Measurements from ENCODE around the gene AFP. TPM values are rescaled to one million over a fixed set of nuclear protein-coding genes. Genes with fewer than 3 reads are reported as not detected.

Gene AFP
- total and polyA plus RNA-seq, 2 of the 4 experiments (the other 2 are of a cell fraction) = 0.87 to 1.3 TPM

- no peak overlapping the region for H3K56ac ChIP-seq (ENCODE audit: extremely low read depth, insufficient read depth, low read length)
- no peaks in the 10 kb centered on the region for H3K4me1 ChIP-seq (ENCODE audit: control insufficient read depth, insufficient read depth, low read length)
- H4K20me1 ChIP-seq (ENCODE audit: insufficient read depth, low read length) = no peaks in the 10 kb centered on the region
- dilution Hi-C loops (cut with HindIII; ENCODE audit: low sequenced_read_pairs, unreplicated experiment) = no loop called here
- H3K27me3 ChIP-seq (ENCODE audit: control insufficient read depth, insufficient read depth, low read length) = peaks cover 2% of the 10 kb centered on the region; the same call in 1 of the 2 replicates
- no peak overlapping the region for H2AFZ ChIP-seq (replicated peaks; ENCODE audit: low read length, poor library complexity)
- no peak overlapping the region for H2BK20ac ChIP-seq (ENCODE audit: low read depth, low read length)
- H3K9me1 ChIP-seq (ENCODE audit: insufficient read depth, low read length) = no peaks in the 10 kb centered on the region
- ATAC-seq (ENCODE audit: low read depth) (no peak), DNase-seq (no peak)
- ChIA-PET CTCF (interaction anchor here (1.0 kb wide), 1 partner anchor 101 kb away, joined by 3 read pairs; no protein-coding TSS in a partner anchor), POLR2A (ENCODE audit: unreplicated experiment) (no interaction called here)
- no peaks in the 10 kb centered on the region for H3K9me3 ChIP-seq (ENCODE audit: control insufficient read depth, insufficient read depth, low read length)
- no peak overlapping the region for H2AK5ac ChIP-seq (ENCODE audit: low read depth, low read length)
- H3K79me1 ChIP-seq (ENCODE audit: low read depth in 1 of 2, low read length in 2 of 2) = no peaks in the 10 kb centered on the region
- no TSS peak for BruUV-seq (replicated peaks)
- H3K4ac ChIP-seq (ENCODE audit: low read depth, low read length) = no peak overlapping the region
- H3K4me2 ChIP-seq (ENCODE audit: low read depth, low read length) = no peak overlapping the region
- intact Hi-C loops (cut with micrococcal nuclease) = loop anchor here (10.0 kb wide), 1 partner anchor 212 kb away; no protein-coding TSS in a partner anchor
- H3K36me3 ChIP-seq (ENCODE audit: control insufficient read depth, insufficient read depth, low read length) = no peaks in the 10 kb centered on the region
- WGBS, 2 experiments (ENCODE audit: extremely low coverage in 2 of 2, insufficient read length in 1 of 2) = no CpG with 5 or more reads among the region's 3 CpGs
- in situ Hi-C loops (cut with MboI; ENCODE audit: low sequenced_read_pairs) = no loop called here
- H3K23ac ChIP-seq (ENCODE audit: low read depth, low read length) = no peak overlapping the region
- H2BK5ac ChIP-seq (ENCODE audit: low read depth, low read length, poor library complexity, severe bottlenecking) = no peak overlapping the region
- no peak overlapping the region for H4K5ac ChIP-seq (ENCODE audit: low read depth, low read length)
- H2BK15ac ChIP-seq (ENCODE audit: low read depth, low read length) = no peak overlapping the region
- H2AK9ac ChIP-seq (replicated peaks; ENCODE audit: low read depth, low read length, poor library complexity) = no peak overlapping the region
- H3K14ac ChIP-seq (replicated peaks; ENCODE audit: low read depth, low read length) = no peak overlapping the region
- TF ChIP-seq FOS (IDR thresholded peaks at IDR 0.05; ENCODE audit: low read depth, low read length) (no peak), CEBPB (IDR thresholded peaks at IDR 0.05; ENCODE audit: low read depth, low read length) (no peak), NFE2L2 (IDR thresholded peaks at IDR 0.05; ENCODE audit: low read depth, low read length) (no peak)
- H4K8ac ChIP-seq (ENCODE audit: low read depth in 2 of 2, low read length in 2 of 2) = no peak overlapping the region
- H3K9ac ChIP-seq (ENCODE audit: low read depth, low read length) = no peak overlapping the region
- no peak overlapping the region for H2BK120ac ChIP-seq (ENCODE audit: low read depth, low read length)
- H3K4me3 ChIP-seq (ENCODE audit: insufficient read depth, low read depth, low read length) = no peak overlapping the region
- no peak overlapping the region for H4K91ac ChIP-seq (ENCODE audit: insufficient read depth, low read depth, low read length)
- H3K18ac ChIP-seq (ENCODE audit: low read depth, low read length) = no peak overlapping the region
- no peak overlapping the region for H3K27ac ChIP-seq (ENCODE audit: insufficient read depth, low read length)
These were observed 7.2 kb downstream of the AFP start for GRCh38 chr4:73443224-73443623.
